Activated CD8-positive, alpha-beta memory T cell treated with anti-CD3 and anti-CD28 coated beads for 36 hours (primary cell): ENCODE data around the gene ELF5. TPM values are rescaled to one million over a fixed set of nuclear protein-coding genes. Genes with fewer than 3 reads are reported as not detected.

Experiments used
- CTCF ChIA-PET: fragments of 350-600 bp; sonication (Branson Sonifier 250); formaldehyde crosslinking; loops from one replicate; lab custom pipeline; 2021; ENCODE audit warnings: antibody characterized with exemption; lab: Charles Lee
- POLR2A ChIA-PET: fragments of 350-600 bp; sonication (Branson Sonifier 250); formaldehyde crosslinking; loops from one replicate; lab custom pipeline; 2021; ENCODE audit warnings: antibody characterized with exemption; lab: Charles Lee
- total RNA-seq, 2 experiments: library from RNA; stranded (reverse); gene quantifications; one replicate each; pipeline ENCODE4 v1.2.3, GENCODE V29; 2021

The ELF5 gene
- total RNA-seq, 2 experiments from 2014 or later: not detected

- ChIA-PET POLR2A (no interaction called here), CTCF (interaction anchor here (1.1 kb wide), 1 partner anchor 8 kb away, joined by 3 read pairs; no protein-coding TSS in a partner anchor)
These were observed 17.7 kb downstream of the ELF5 start for GRCh38 chr11:34495724-34496377.

GRCh38 chr11:34495239-34495723 is 18.3 kb downstream of the ELF5 start:
- POLR2A ChIA-PET: no interaction called here
- CTCF ChIA-PET: no interaction called here

GRCh38 chr11:34493926-34494595 is 19.5 kb downstream of the ELF5 start:
- ChIA-PET POLR2A (no interaction called here), CTCF (no interaction called here)

- ChIA-PET CTCF (no interaction called here), POLR2A (no interaction called here)
These were observed 20.1 kb downstream of the ELF5 start for GRCh38 chr11:34493468-34493867.

- ChIA-PET POLR2A (no interaction called here), CTCF (interaction anchor here (0.7 to 1.1 kb wide), 2 partner anchors 24 to 117 kb away, joined by 3 read pairs; no protein-coding TSS in a partner anchor)
These were observed 20.7 kb downstream of the ELF5 start for GRCh38 chr11:34492806-34493414.

- POLR2A ChIA-PET: no interaction called here
- CTCF ChIA-PET: no interaction called here
These were observed 23.3 kb downstream of the ELF5 start for GRCh38 chr11:34490304-34490703.

- ChIA-PET POLR2A (no interaction called here), CTCF (interaction anchor here (1.1 kb wide), 1 partner anchor 8 kb away, joined by 3 read pairs; no protein-coding TSS in a partner anchor)
These were observed 24.6 kb downstream of the ELF5 start for GRCh38 chr11:34488855-34489557.

- POLR2A ChIA-PET: no interaction called here
- CTCF ChIA-PET: interaction anchor here (1.1 kb wide), 1 partner anchor 9 kb away, joined by 3 read pairs; no protein-coding TSS in a partner anchor
These were observed 26.2 kb downstream of the ELF5 start for GRCh38 chr11:34487430-34487829.

- ChIA-PET CTCF (no interaction called here), POLR2A (no interaction called here)
These were observed 30.3 kb downstream of the ELF5 start for GRCh38 chr11:34483106-34483874.

- CTCF ChIA-PET: interaction anchor here (0.5 kb wide), 1 partner anchor 95 kb away, joined by 3 read pairs; no protein-coding TSS in a partner anchor
- POLR2A ChIA-PET: no interaction called here
These were observed 32.3 kb downstream of the ELF5 start for GRCh38 chr11:34481307-34481706.

GRCh38 chr11:34480314-34480713 is 33.3 kb downstream of the ELF5 start:
- ChIA-PET POLR2A (no interaction called here), CTCF (no interaction called here)

- ChIA-PET POLR2A (no interaction called here), CTCF (no interaction called here)
These were observed 34.5 kb downstream of the ELF5 start for GRCh38 chr11:34478845-34479663.

- CTCF ChIA-PET: no interaction called here
- POLR2A ChIA-PET: no interaction called here
These were observed 36.7 kb downstream of the ELF5 start for GRCh38 chr11:34476849-34477248.

- CTCF ChIA-PET: interaction anchor here (0.6 to 1.3 kb wide), 2 partner anchors 10 to 38 kb away, joined by 3 to 5 read pairs; no protein-coding TSS in a partner anchor
- POLR2A ChIA-PET: no interaction called here
These were observed 37.9 kb downstream of the ELF5 start for GRCh38 chr11:34475656-34476055.

GRCh38 chr11:34473603-34474169 is 39.9 kb downstream of the ELF5 start:
- ChIA-PET CTCF (interaction anchor here (0.7 kb wide), 1 partner anchor 677 kb away, joined by 4 read pairs; no protein-coding TSS in a partner anchor), POLR2A (no interaction called here)

GRCh38 chr11:34468209-34468841 is 45.3 kb downstream of the ELF5 start:
- CTCF ChIA-PET: interaction anchor here (0.7 to 2.8 kb wide), 5 partner anchors 24 to 913 kb away, joined by 3 to 10 read pairs (median 3); no protein-coding TSS in a partner anchor
- POLR2A ChIA-PET: no interaction called here
